Measurements from ENCODE around the gene ZAR1.
"Not testable (repeated sequence)": the region's sequence is repeated elsewhere in the genome, so short reads cannot be mapped to it uniquely, and the experiment has no call there.

ZAR1 gene

GRCh38 chr4:48490012-48490679 is at the start of gene ZAR1:
TSS of gene ZAR1 (plus strand) at chr4:48490252. CDS start at chr4:48490292, 40 bp downstream.
- H3K4me1 ChIP-seq (ENCODE audit: control insufficient read depth, insufficient read depth, low read length, unreplicated experiment), result no peaks in the 10 kb centered on the region
- peaks cover 80% of the 10 kb centered on the region for H3K27me3 ChIP-seq (ENCODE audit: insufficient read depth, low read length)
- no peak within 1 kb of the TSS for H3K27ac ChIP-seq (ENCODE audit: low read depth, low read length)
- peak within 1 kb of the TSS; percentile 56 for H3K4me3 ChIP-seq (ENCODE audit: low read depth, low read length)
- no peak within 1 kb of the TSS for H2AFZ ChIP-seq (ENCODE audit: low read length, unreplicated experiment)
- H3K36me3 ChIP-seq (ENCODE audit: insufficient read depth, low read length), result no peaks in the 10 kb centered on the region
- no peaks in the 10 kb centered on the region for H3K79me2 ChIP-seq (ENCODE audit: control insufficient read depth, insufficient read depth, low read length, unreplicated experiment)

GRCh38 chr4:48440914-48441313 is 49.1 kb upstream of the ZAR1 start:
- H2AFZ ChIP-seq (ENCODE audit: low read length, unreplicated experiment); H3K27ac ChIP-seq (ENCODE audit: low read depth, low read length); H3K36me3 ChIP-seq (ENCODE audit: insufficient read depth, low read length); H3K4me1 ChIP-seq (ENCODE audit: control insufficient read depth, insufficient read depth, low read length, unreplicated experiment); H3K4me3 ChIP-seq (ENCODE audit: low read depth, low read length); H3K27me3 ChIP-seq (ENCODE audit: insufficient read depth, low read length); H3K79me2 ChIP-seq (ENCODE audit: control insufficient read depth, insufficient read depth, low read length, unreplicated experiment): not testable (repeated sequence)

- H3K27me3 ChIP-seq (ENCODE audit: insufficient read depth, low read length), result no peaks in the 10 kb centered on the region
- no peaks in the 10 kb centered on the region for H3K4me1 ChIP-seq (ENCODE audit: control insufficient read depth, insufficient read depth, low read length, unreplicated experiment)
- H3K36me3 ChIP-seq (ENCODE audit: insufficient read depth, low read length), result no peaks in the 10 kb centered on the region
- no peak overlapping the region for H2AFZ ChIP-seq (ENCODE audit: low read length, unreplicated experiment)
- no peaks in the 10 kb centered on the region for H3K79me2 ChIP-seq (ENCODE audit: control insufficient read depth, insufficient read depth, low read length, unreplicated experiment)
- no peak overlapping the region for H3K27ac ChIP-seq (ENCODE audit: low read depth, low read length)
- no peak overlapping the region for H3K4me3 ChIP-seq (ENCODE audit: low read depth, low read length)
These were observed 44.3 kb upstream of the ZAR1 start for GRCh38 chr4:48445704-48446103.

GRCh38 chr4:48446642-48447041 is 43.4 kb upstream of the ZAR1 start:
- no peaks in the 10 kb centered on the region for H3K79me2 ChIP-seq (ENCODE audit: control insufficient read depth, insufficient read depth, low read length, unreplicated experiment)
- no peaks in the 10 kb centered on the region for H3K36me3 ChIP-seq (ENCODE audit: insufficient read depth, low read length)
- H2AFZ ChIP-seq (ENCODE audit: low read length, unreplicated experiment), result no peak overlapping the region
- H3K4me3 ChIP-seq (ENCODE audit: low read depth, low read length), result no peak overlapping the region
- H3K27ac ChIP-seq (ENCODE audit: low read depth, low read length), result no peak overlapping the region
- no peaks in the 10 kb centered on the region for H3K4me1 ChIP-seq (ENCODE audit: control insufficient read depth, insufficient read depth, low read length, unreplicated experiment)
- no peaks in the 10 kb centered on the region for H3K27me3 ChIP-seq (ENCODE audit: insufficient read depth, low read length)

- Histone ChIP-seq H2AFZ (ENCODE audit: low read length, unreplicated experiment) (no peak overlapping the region), H3K79me2 (ENCODE audit: control insufficient read depth, insufficient read depth, low read length, unreplicated experiment) (no peaks in the 10 kb centered on the region), H3K27ac (ENCODE audit: low read depth, low read length) (no peak overlapping the region), H3K36me3 (ENCODE audit: insufficient read depth, low read length) (no peaks in the 10 kb centered on the region), H3K27me3 (ENCODE audit: insufficient read depth, low read length) (no peaks in the 10 kb centered on the region), H3K4me1 (ENCODE audit: control insufficient read depth, insufficient read depth, low read length, unreplicated experiment) (no peaks in the 10 kb centered on the region), H3K4me3 (ENCODE audit: low read depth, low read length) (no peak overlapping the region)
These were observed 40.9 kb upstream of the ZAR1 start for GRCh38 chr4:48449151-48449550.

GRCh38 chr4:48450740-48451139 is 39.3 kb upstream of the ZAR1 start:
- no peaks in the 10 kb centered on the region for H3K27me3 ChIP-seq (ENCODE audit: insufficient read depth, low read length)
- no peak overlapping the region for H2AFZ ChIP-seq (ENCODE audit: low read length, unreplicated experiment)
- H3K36me3 ChIP-seq (ENCODE audit: insufficient read depth, low read length), result no peaks in the 10 kb centered on the region
- no peaks in the 10 kb centered on the region for H3K4me1 ChIP-seq (ENCODE audit: control insufficient read depth, insufficient read depth, low read length, unreplicated experiment)
- no peaks in the 10 kb centered on the region for H3K79me2 ChIP-seq (ENCODE audit: control insufficient read depth, insufficient read depth, low read length, unreplicated experiment)
- H3K27ac ChIP-seq (ENCODE audit: low read depth, low read length), result no peak overlapping the region
- no peak overlapping the region for H3K4me3 ChIP-seq (ENCODE audit: low read depth, low read length)

GRCh38 chr4:48451656-48452055 is 38.4 kb upstream of the ZAR1 start:
- H3K4me3 ChIP-seq (ENCODE audit: low read depth, low read length); H3K4me1 ChIP-seq (ENCODE audit: control insufficient read depth, insufficient read depth, low read length, unreplicated experiment); H3K27me3 ChIP-seq (ENCODE audit: insufficient read depth, low read length); H3K27ac ChIP-seq (ENCODE audit: low read depth, low read length); H3K79me2 ChIP-seq (ENCODE audit: control insufficient read depth, insufficient read depth, low read length, unreplicated experiment); H2AFZ ChIP-seq (ENCODE audit: low read length, unreplicated experiment); H3K36me3 ChIP-seq (ENCODE audit: insufficient read depth, low read length): not testable (repeated sequence)

- no peak overlapping the region for H2AFZ ChIP-seq (ENCODE audit: low read length, unreplicated experiment)
- H3K36me3 ChIP-seq (ENCODE audit: insufficient read depth, low read length), result no peaks in the 10 kb centered on the region
- no peaks in the 10 kb centered on the region for H3K27me3 ChIP-seq (ENCODE audit: insufficient read depth, low read length)
- H3K27ac ChIP-seq (ENCODE audit: low read depth, low read length), result no peak overlapping the region
- no peaks in the 10 kb centered on the region for H3K4me1 ChIP-seq (ENCODE audit: control insufficient read depth, insufficient read depth, low read length, unreplicated experiment)
- H3K79me2 ChIP-seq (ENCODE audit: control insufficient read depth, insufficient read depth, low read length, unreplicated experiment), result no peaks in the 10 kb centered on the region
- H3K4me3 ChIP-seq (ENCODE audit: low read depth, low read length), result no peak overlapping the region
These were observed 35.5 kb upstream of the ZAR1 start for GRCh38 chr4:48454591-48454990.

- Histone ChIP-seq H3K36me3 (ENCODE audit: insufficient read depth, low read length) (no peaks in the 10 kb centered on the region), H3K79me2 (ENCODE audit: control insufficient read depth, insufficient read depth, low read length, unreplicated experiment) (no peaks in the 10 kb centered on the region), H3K4me1 (ENCODE audit: control insufficient read depth, insufficient read depth, low read length, unreplicated experiment) (no peaks in the 10 kb centered on the region), H3K27me3 (ENCODE audit: insufficient read depth, low read length) (peaks cover 27% of the 10 kb centered on the region), H2AFZ (ENCODE audit: low read length, unreplicated experiment) (no peak overlapping the region), H3K27ac (ENCODE audit: low read depth, low read length) (no peak overlapping the region), H3K4me3 (ENCODE audit: low read depth, low read length) (no peak overlapping the region)
These were observed 29.1 kb upstream of the ZAR1 start for GRCh38 chr4:48461000-48461399.

- H3K79me2 ChIP-seq (ENCODE audit: control insufficient read depth, insufficient read depth, low read length, unreplicated experiment), result no peaks in the 10 kb centered on the region
- peaks cover 27% of the 10 kb centered on the region for H3K27me3 ChIP-seq (ENCODE audit: insufficient read depth, low read length)
- no peak overlapping the region for H3K4me3 ChIP-seq (ENCODE audit: low read depth, low read length)
- no peak overlapping the region for H2AFZ ChIP-seq (ENCODE audit: low read length, unreplicated experiment)
- no peaks in the 10 kb centered on the region for H3K4me1 ChIP-seq (ENCODE audit: control insufficient read depth, insufficient read depth, low read length, unreplicated experiment)
- no peaks in the 10 kb centered on the region for H3K36me3 ChIP-seq (ENCODE audit: insufficient read depth, low read length)
- H3K27ac ChIP-seq (ENCODE audit: low read depth, low read length), result no peak overlapping the region
These were observed 27.7 kb upstream of the ZAR1 start for GRCh38 chr4:48462363-48462762.

- Histone ChIP-seq H2AFZ (ENCODE audit: low read length, unreplicated experiment) (no peak overlapping the region), H3K27me3 (ENCODE audit: insufficient read depth, low read length) (peaks cover 14% of the 10 kb centered on the region), H3K27ac (ENCODE audit: low read depth, low read length) (no peak overlapping the region), H3K4me1 (ENCODE audit: control insufficient read depth, insufficient read depth, low read length, unreplicated experiment) (no peaks in the 10 kb centered on the region), H3K79me2 (ENCODE audit: control insufficient read depth, insufficient read depth, low read length, unreplicated experiment) (no peaks in the 10 kb centered on the region), H3K4me3 (ENCODE audit: low read depth, low read length) (no peak overlapping the region), H3K36me3 (ENCODE audit: insufficient read depth, low read length) (no peaks in the 10 kb centered on the region)
These were observed 22.6 kb upstream of the ZAR1 start for GRCh38 chr4:48467442-48467841.

Data from ACC112 (cell line).